Measurements from ENCODE around the gene ZNF236.

Gene ZNF236

GRCh38 chr18:76882146-76882545, 59.8 kb downstream of the ZNF236 start:
- no peak for DNase-seq (ENCODE audit: low read depth)
- no peak overlapping the region for H3K4me3 ChIP-seq (ENCODE audit: control insufficient read depth, low read depth, low read length)
- TF ChIP-seq, protein P1, sequence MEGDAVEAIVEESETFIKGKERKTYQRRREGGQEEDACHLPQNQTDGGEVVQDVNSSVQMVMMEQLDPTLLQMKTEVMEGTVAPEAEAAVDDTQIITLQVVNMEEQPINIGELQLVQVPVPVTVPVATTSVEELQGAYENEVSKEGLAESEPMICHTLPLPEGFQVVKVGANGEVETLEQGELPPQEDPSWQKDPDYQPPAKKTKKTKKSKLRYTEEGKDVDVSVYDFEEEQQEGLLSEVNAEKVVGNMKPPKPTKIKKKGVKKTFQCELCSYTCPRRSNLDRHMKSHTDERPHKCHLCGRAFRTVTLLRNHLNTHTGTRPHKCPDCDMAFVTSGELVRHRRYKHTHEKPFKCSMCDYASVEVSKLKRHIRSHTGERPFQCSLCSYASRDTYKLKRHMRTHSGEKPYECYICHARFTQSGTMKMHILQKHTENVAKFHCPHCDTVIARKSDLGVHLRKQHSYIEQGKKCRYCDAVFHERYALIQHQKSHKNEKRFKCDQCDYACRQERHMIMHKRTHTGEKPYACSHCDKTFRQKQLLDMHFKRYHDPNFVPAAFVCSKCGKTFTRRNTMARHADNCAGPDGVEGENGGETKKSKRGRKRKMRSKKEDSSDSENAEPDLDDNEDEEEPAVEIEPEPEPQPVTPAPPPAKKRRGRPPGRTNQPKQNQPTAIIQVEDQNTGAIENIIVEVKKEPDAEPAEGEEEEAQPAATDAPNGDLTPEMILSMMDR (conservative IDR thresholded peaks at IDR 0.05; ENCODE audit: control insufficient read depth, insufficient read depth, low read depth, low read length), result no peak

GRCh38 chr18:76885001-76885400, 62.6 kb downstream of the ZNF236 start:
- DNase-seq (ENCODE audit: low read depth), result no peak
- no peak overlapping the region for H3K4me3 ChIP-seq (ENCODE audit: control insufficient read depth, low read depth, low read length)
- TF ChIP-seq, protein P1 (conservative IDR thresholded peaks at IDR 0.05; ENCODE audit: control insufficient read depth, insufficient read depth, low read depth, low read length), result no peak

GRCh38 chr18:76886112-76886511, 63.8 kb downstream of the ZNF236 start:
- H3K4me3 ChIP-seq (ENCODE audit: control insufficient read depth, low read depth, low read length), result no peak overlapping the region
- TF ChIP-seq, protein P1 (conservative IDR thresholded peaks at IDR 0.05; ENCODE audit: control insufficient read depth, insufficient read depth, low read depth, low read length), result no peak
- DNase-seq (ENCODE audit: low read depth), result no peak

GRCh38 chr18:76889091-76889699, 66.8 kb downstream of the ZNF236 start:
- TF ChIP-seq, protein P1 (conservative IDR thresholded peaks at IDR 0.05; ENCODE audit: control insufficient read depth, insufficient read depth, low read depth, low read length), result no peak
- no peak for DNase-seq (ENCODE audit: low read depth)
- no peak overlapping the region for H3K4me3 ChIP-seq (ENCODE audit: control insufficient read depth, low read depth, low read length)

GRCh38 chr18:76892832-76893231, 70.5 kb downstream of the ZNF236 start:
- no peak overlapping the region for H3K4me3 ChIP-seq (ENCODE audit: control insufficient read depth, low read depth, low read length)
- DNase-seq (ENCODE audit: low read depth), result peak; percentile 39
- TF ChIP-seq, protein P1 (conservative IDR thresholded peaks at IDR 0.05; ENCODE audit: control insufficient read depth, insufficient read depth, low read depth, low read length), result no peak

- no peak overlapping the region for H3K4me3 ChIP-seq (ENCODE audit: control insufficient read depth, low read depth, low read length)
- DNase-seq (ENCODE audit: low read depth), result no peak
- TF ChIP-seq, protein P1 (conservative IDR thresholded peaks at IDR 0.05; ENCODE audit: control insufficient read depth, insufficient read depth, low read depth, low read length), result no peak
Observed at GRCh38 chr18:76894566-76895346, 72.4 kb downstream of the ZNF236 start.
